Smooth muscle cell (in vitro differentiated cells): Measurements from ENCODE around the gene CSNK1D. TPM values are rescaled to one million over a fixed set of nuclear protein-coding genes. Genes with fewer than 3 reads are reported as not detected.
"Not testable (repeated sequence)": the region's sequence is repeated elsewhere in the genome, so short reads cannot be mapped to it uniquely, and the experiment has no call there.

Experiments
- DNase-seq: peaks from one replicate; lab custom pipeline; 2025; ENCODE audit not compliant: unreplicated experiment; lab: John Stamatoyannopoulos, UW
- H2AFZ ChIP-seq: fragments of 200-600 bp; sonication (generic); 2 replicates; pipeline ENCODE4 v1.6.0; 2016; ENCODE audit warnings: antibody characterized with exemption, low read depth, mild to moderate bottlenecking
- H3F3A ChIP-seq: fragments of 200-600 bp; sonication (generic); 2 replicates; pipeline ENCODE4 v1.6.0; 2017; ENCODE audit warnings: antibody characterized with exemption, low read depth
- H3K27ac ChIP-seq: fragments of 200-600 bp; sonication (generic); 2 replicates; pipeline ENCODE4 v1.5.1; 2016; ENCODE audit warnings: low read depth, mild to moderate bottlenecking
- H3K27me3 ChIP-seq: fragments of 200-600 bp; sonication (generic); 2 replicates; pipeline ENCODE4 v1.6.1; 2016; ENCODE audit warnings: low read depth, mild to moderate bottlenecking
- H3K36me3 ChIP-seq: fragments of 200-600 bp; sonication (generic); 2 replicates; pipeline ENCODE4 v1.5.1; 2016; ENCODE audit warnings: low read depth
- H3K4me1 ChIP-seq: fragments of 200-600 bp; sonication (generic); 2 replicates; pipeline ENCODE4 v1.5.1; 2016; ENCODE audit warnings: low read depth
- H3K4me2 ChIP-seq: fragments of 200-600 bp; sonication (generic); 2 replicates; pipeline ENCODE4 v1.6.0; 2016; ENCODE audit warnings: mild to moderate bottlenecking
- H3K4me3 ChIP-seq: fragments of 200-600 bp; sonication (generic); 2 replicates; pipeline ENCODE4 v1.5.1; 2016; ENCODE audit warnings: mild to moderate bottlenecking
- H3K79me2 ChIP-seq: fragments of 200-600 bp; sonication (generic); 2 replicates; pipeline ENCODE4 v1.6.0; 2016; ENCODE audit warnings: low read depth, mild to moderate bottlenecking
- H3K9ac ChIP-seq: fragments of 200-600 bp; sonication (generic); 2 replicates; pipeline ENCODE4 v1.6.0; 2016; ENCODE audit warnings: low read depth
- H3K9me3 ChIP-seq: fragments of 200-600 bp; sonication (generic); replicated peaks from 2 replicates; pipeline ENCODE4 v1.5.1; 2016; ENCODE audit warnings: low read depth
- H4K20me1 ChIP-seq: fragments of 200-600 bp; sonication (generic); 2 replicates; pipeline ENCODE4 v1.6.0; 2016; ENCODE audit warnings: low read depth
- WGBS: methylation state at CpG from one replicate; pipeline ENCODE4 v1.1.7; 2016; ENCODE audit warnings: low lambda C conversion rate; 5-methylcytosine and 5-hydroxymethylcytosine counted together
- polyA plus RNA-seq: library from polyadenylated mRNA; unstranded; fragments of >200 nt; fragmentation: Nextera tagmentation; extraction: Ambion mirVana; gene quantifications from 2 replicates; pipeline ENCODE4 v1.2.1, GENCODE V29; 2016
- total RNA-seq: library from RNA; depleted of rRNA; stranded (reverse); fragments of >200 nt; gene quantifications from 2 replicates; pipeline ENCODE4 v1.2.3, GENCODE V29; 2014
- TF ChIP-seq, protein P1 (sequence below): fragments of 200-600 bp; sonication (generic); IDR thresholded peaks from 2 replicates; pipeline ENCODE4 v1.5.1; 2017; ENCODE audit warnings: borderline replicate concordance, mild to moderate bottlenecking, antibody characterized with exemption; ENCODE audit not compliant: insufficient read depth, poor library complexity, severe bottlenecking

Gene CSNK1D
- total and polyA plus RNA-seq, 2 experiments from 2014 or later, result 51.6 to 135 TPM

DNA sequence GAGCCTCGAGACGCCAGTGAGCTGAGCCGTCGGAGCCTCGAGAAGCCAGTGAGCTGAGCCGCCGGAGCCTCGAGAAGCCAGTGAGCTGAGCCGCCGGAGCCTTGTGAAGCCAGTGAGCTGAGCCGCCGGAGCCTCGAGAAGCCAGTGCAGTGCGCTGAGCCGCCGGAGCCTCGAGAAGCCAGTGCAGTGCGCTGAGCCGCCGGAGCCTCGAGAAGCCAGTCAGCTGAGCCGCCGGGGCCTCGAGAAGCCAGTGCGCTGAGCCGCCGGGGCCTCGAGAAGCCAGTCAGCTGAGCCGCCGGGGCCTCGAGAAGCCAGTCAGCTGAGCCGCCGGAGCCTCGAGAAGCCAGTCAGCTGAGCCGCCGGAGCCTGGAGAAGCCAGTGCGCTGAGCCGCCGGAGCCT is 19.4 kb downstream of the CSNK1D start:
- Histone ChIP-seq H3K36me3 (peaks cover 11% of the 10 kb centered on the region), H4K20me1 (peaks cover 90% of the 10 kb centered on the region)
- WGBS, result 99% methylated on average over 26 of the region's 39 CpGs

DNA sequence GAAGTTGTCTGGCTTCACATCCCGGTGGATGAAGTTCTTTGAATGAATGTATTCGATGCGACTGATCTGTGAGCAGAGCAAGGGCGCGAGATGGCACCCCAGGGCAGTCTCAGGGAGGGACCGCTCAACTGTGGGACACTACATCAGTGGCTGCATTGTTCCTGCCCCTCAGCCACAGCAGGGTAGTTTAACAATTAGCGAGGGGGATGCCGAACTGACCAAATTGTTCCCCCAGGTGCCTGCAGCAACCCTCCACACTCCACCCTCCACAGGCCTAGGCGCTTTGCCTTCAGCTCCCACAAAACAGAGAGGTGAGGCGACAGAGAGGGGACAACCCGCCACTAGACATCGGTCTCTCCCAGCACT is 20.3 kb downstream of the CSNK1D start:
- Histone ChIP-seq H3K79me2 (peaks cover 58% of the 10 kb centered on the region), H3K4me1 (no peaks in the 10 kb centered on the region), H3K27me3 (no peaks in the 10 kb centered on the region), H3K27ac (no peak overlapping the region), H3F3A (peaks cover 66% of the 10 kb centered on the region), H3K36me3 (peaks cover 6% of the 10 kb centered on the region), H2AFZ (no peak overlapping the region), H4K20me1 (peaks cover 90% of the 10 kb centered on the region), H3K9me3 (no peaks in the 10 kb centered on the region), H3K4me2 (no peak overlapping the region), H3K4me3 (no peak overlapping the region), H3K9ac (no peak overlapping the region)
- TF ChIP-seq, protein P1, sequence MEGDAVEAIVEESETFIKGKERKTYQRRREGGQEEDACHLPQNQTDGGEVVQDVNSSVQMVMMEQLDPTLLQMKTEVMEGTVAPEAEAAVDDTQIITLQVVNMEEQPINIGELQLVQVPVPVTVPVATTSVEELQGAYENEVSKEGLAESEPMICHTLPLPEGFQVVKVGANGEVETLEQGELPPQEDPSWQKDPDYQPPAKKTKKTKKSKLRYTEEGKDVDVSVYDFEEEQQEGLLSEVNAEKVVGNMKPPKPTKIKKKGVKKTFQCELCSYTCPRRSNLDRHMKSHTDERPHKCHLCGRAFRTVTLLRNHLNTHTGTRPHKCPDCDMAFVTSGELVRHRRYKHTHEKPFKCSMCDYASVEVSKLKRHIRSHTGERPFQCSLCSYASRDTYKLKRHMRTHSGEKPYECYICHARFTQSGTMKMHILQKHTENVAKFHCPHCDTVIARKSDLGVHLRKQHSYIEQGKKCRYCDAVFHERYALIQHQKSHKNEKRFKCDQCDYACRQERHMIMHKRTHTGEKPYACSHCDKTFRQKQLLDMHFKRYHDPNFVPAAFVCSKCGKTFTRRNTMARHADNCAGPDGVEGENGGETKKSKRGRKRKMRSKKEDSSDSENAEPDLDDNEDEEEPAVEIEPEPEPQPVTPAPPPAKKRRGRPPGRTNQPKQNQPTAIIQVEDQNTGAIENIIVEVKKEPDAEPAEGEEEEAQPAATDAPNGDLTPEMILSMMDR, result no peak
- DNase-seq, result no peak
- 100% methylated on average over 12 of the region's 12 CpGs for WGBS

More for the DNA sequence above, 19.4 kb downstream of the CSNK1D start:
- H3K4me1 ChIP-seq, H3K9ac ChIP-seq, H2AFZ ChIP-seq, H3K27me3 ChIP-seq, H3K27ac ChIP-seq, H3K4me3 ChIP-seq, DNase-seq, H3K4me2 ChIP-seq, H3K9me3 ChIP-seq: not testable (repeated sequence)
- Histone ChIP-seq H3F3A (peaks cover 70% of the 10 kb centered on the region), H3K79me2 (peaks cover 68% of the 10 kb centered on the region)

DNA sequence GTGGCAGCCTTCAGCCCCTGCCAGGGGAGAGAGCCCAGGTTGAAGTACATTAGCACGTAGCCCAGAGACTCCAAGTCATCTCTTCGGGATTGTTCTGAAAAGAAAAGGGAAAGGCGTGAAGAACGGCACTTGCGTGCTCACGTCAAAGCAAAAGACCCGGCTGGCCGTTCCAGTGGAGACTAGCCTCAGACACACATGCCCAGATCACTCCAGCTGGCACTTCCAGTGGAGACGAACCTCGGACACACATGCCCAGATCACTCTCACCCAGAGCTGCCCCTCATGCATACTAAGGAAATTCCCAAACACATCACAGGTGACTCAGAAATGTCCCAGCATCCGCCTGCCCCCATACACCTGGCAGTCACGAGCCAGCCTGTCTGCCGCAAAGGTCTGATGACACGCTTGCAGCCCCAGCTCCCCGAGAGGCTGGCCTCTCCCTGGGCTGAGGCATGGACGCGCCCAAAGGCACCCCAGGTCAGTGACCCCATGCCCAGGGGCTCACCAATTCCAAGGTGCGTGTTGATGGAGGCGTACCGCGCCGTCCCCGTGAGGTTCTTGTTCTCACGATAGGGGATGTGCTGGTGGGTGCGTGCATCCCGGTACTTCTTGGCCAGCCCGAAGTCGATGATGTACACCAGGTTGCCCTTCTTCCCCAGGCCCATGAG is 20.9 kb downstream of the CSNK1D start:
- no peak overlapping the region for H3K9ac ChIP-seq
- 98% methylated on average over 28 of the region's 28 CpGs for WGBS
- H3K9me3 ChIP-seq, result no peaks in the 10 kb centered on the region
- no peak overlapping the region for H2AFZ ChIP-seq
- no peaks in the 10 kb centered on the region for H3K27me3 ChIP-seq
- peaks cover 65% of the 10 kb centered on the region for H3F3A ChIP-seq
- peaks cover 57% of the 10 kb centered on the region for H3K79me2 ChIP-seq
- no peak overlapping the region for H3K4me2 ChIP-seq
- H4K20me1 ChIP-seq, result peaks cover 90% of the 10 kb centered on the region
- DNase-seq, result no peak
- TF ChIP-seq, protein P1, result no peak
- H3K4me1 ChIP-seq, result no peaks in the 10 kb centered on the region
- H3K4me3 ChIP-seq, result no peak overlapping the region
- H3K27ac ChIP-seq, result no peak overlapping the region
- peaks cover 9% of the 10 kb centered on the region for H3K36me3 ChIP-seq

DNA sequence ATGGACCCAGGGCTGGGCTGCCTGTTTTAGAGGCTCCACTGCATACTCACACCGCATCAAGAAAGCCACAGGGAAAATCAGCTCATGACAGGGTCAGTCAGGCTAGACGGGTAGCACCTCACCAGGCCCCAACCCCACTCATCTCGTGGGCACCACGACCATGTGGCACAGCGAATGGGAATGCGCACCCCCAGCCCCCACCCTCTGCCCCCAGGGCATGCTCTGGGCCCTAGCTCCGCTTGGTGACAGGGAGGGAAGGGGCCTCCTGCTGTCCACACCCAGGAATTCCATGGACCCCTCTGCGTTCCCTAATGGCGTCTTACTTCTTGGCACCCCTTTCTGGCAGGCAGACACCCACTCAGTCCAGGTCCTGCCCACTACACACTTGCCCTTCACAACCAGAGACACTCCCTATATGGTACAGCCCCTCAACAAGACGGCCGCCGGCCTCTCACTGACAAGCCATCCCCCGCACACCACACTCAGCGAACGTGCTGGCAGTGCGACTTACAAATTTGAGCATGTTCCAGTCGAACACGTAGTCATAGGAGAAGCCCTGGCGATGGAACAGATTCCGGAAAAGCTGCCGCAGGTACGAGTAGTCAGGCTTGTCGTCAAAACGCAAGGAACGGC is 22.5 kb downstream of the CSNK1D start:
- Histone ChIP-seq H3K9me3 (no peaks in the 10 kb centered on the region), H3F3A (peaks cover 57% of the 10 kb centered on the region), H3K4me1 (no peaks in the 10 kb centered on the region), H3K9ac (no peak overlapping the region), H2AFZ (no peak overlapping the region), H4K20me1 (peaks cover 90% of the 10 kb centered on the region), H3K4me3 (no peak overlapping the region), H3K79me2 (peaks cover 40% of the 10 kb centered on the region), H3K36me3 (peaks cover 13% of the 10 kb centered on the region), H3K27me3 (no peaks in the 10 kb centered on the region), H3K4me2 (no peak overlapping the region), H3K27ac (no peak overlapping the region)
- DNase-seq, result no peak
- 98% methylated on average over 25 of the region's 25 CpGs for WGBS
- TF ChIP-seq, protein P1, result no peak
